ENCODE measurements around the gene SKOR1. TPM values are rescaled to one million over a fixed set of nuclear protein-coding genes. Genes with fewer than 3 reads are reported as not detected.

SKOR1 gene
- total RNA-seq, 1 donor = 0.36 TPM

GRCh38 chr15:67784090-67784781, 41.1 kb upstream of the SKOR1 start:
- H3K4me1 ChIP-seq (ENCODE audit: insufficient read depth, low read length) = no peaks in the 10 kb centered on the region
- H3K27ac ChIP-seq (ENCODE audit: low read depth, low read length) = no peak overlapping the region
- no peaks in the 10 kb centered on the region for H3K9me3 ChIP-seq (ENCODE audit: low read depth, low read length)
- H2AFZ ChIP-seq (ENCODE audit: low read length) = no peak overlapping the region
- H3K4me2 ChIP-seq (ENCODE audit: insufficient read depth, low read length) = no peak overlapping the region
- H3K27me3 ChIP-seq (ENCODE audit: insufficient read depth, low read length) = no peaks in the 10 kb centered on the region
- peaks cover 4% of the 10 kb centered on the region for H4K20me1 ChIP-seq (ENCODE audit: insufficient read depth, low read length)
- TF ChIP-seq CTCF (IDR thresholded peaks at IDR 0.05; ENCODE audit: extremely low read depth, low read depth, low read length) = no peak
- DNase-seq (ENCODE audit: insufficient read length, low spot score, missing footprints) = no peak
- no peaks in the 10 kb centered on the region for H3K36me3 ChIP-seq (ENCODE audit: insufficient read depth, low read length)
- no peaks in the 10 kb centered on the region for H3K79me2 ChIP-seq (ENCODE audit: insufficient read depth, low read length)
- no peak overlapping the region for H3K4me3 ChIP-seq (ENCODE audit: insufficient read depth, low read length)

- no peaks in the 10 kb centered on the region for H3K79me2 ChIP-seq (ENCODE audit: insufficient read depth, low read length)
- no peak overlapping the region for H2AFZ ChIP-seq (ENCODE audit: low read length)
- no peaks in the 10 kb centered on the region for H3K9me3 ChIP-seq (ENCODE audit: low read depth, low read length)
- no peak overlapping the region for H3K4me3 ChIP-seq (ENCODE audit: insufficient read depth, low read length)
- peaks cover 4% of the 10 kb centered on the region for H4K20me1 ChIP-seq (ENCODE audit: insufficient read depth, low read length)
- H3K36me3 ChIP-seq (ENCODE audit: insufficient read depth, low read length) = no peaks in the 10 kb centered on the region
- no peak for DNase-seq (ENCODE audit: insufficient read length, low spot score, missing footprints)
- no peaks in the 10 kb centered on the region for H3K27me3 ChIP-seq (ENCODE audit: insufficient read depth, low read length)
- no peak for TF ChIP-seq CTCF (IDR thresholded peaks at IDR 0.05; ENCODE audit: extremely low read depth, low read depth, low read length)
- H3K27ac ChIP-seq (ENCODE audit: low read depth, low read length) = no peak overlapping the region
- H3K4me1 ChIP-seq (ENCODE audit: insufficient read depth, low read length) = no peaks in the 10 kb centered on the region
- H3K4me2 ChIP-seq (ENCODE audit: insufficient read depth, low read length) = no peak overlapping the region
Measured at GRCh38 chr15:67784856-67785430, 40.4 kb upstream of the SKOR1 start.

GRCh38 chr15:67785431-67785830, 39.9 kb upstream of the SKOR1 start:
- H3K79me2 ChIP-seq (ENCODE audit: insufficient read depth, low read length) = no peaks in the 10 kb centered on the region
- H3K4me2 ChIP-seq (ENCODE audit: insufficient read depth, low read length) = no peak overlapping the region
- no peaks in the 10 kb centered on the region for H3K27me3 ChIP-seq (ENCODE audit: insufficient read depth, low read length)
- no peak overlapping the region for H2AFZ ChIP-seq (ENCODE audit: low read length)
- H4K20me1 ChIP-seq (ENCODE audit: insufficient read depth, low read length) = peaks cover 4% of the 10 kb centered on the region
- H3K36me3 ChIP-seq (ENCODE audit: insufficient read depth, low read length) = no peaks in the 10 kb centered on the region
- H3K4me1 ChIP-seq (ENCODE audit: insufficient read depth, low read length) = no peaks in the 10 kb centered on the region
- no peak overlapping the region for H3K27ac ChIP-seq (ENCODE audit: low read depth, low read length)
- no peak overlapping the region for H3K4me3 ChIP-seq (ENCODE audit: insufficient read depth, low read length)
- no peak for DNase-seq (ENCODE audit: insufficient read length, low spot score, missing footprints)
- no peak for TF ChIP-seq CTCF (IDR thresholded peaks at IDR 0.05; ENCODE audit: extremely low read depth, low read depth, low read length)
- H3K9me3 ChIP-seq (ENCODE audit: low read depth, low read length) = no peaks in the 10 kb centered on the region

GRCh38 chr15:67786646-67787045, 38.7 kb upstream of the SKOR1 start:
- H3K79me2 ChIP-seq (ENCODE audit: insufficient read depth, low read length) = no peaks in the 10 kb centered on the region
- no peak overlapping the region for H3K4me3 ChIP-seq (ENCODE audit: insufficient read depth, low read length)
- H2AFZ ChIP-seq (ENCODE audit: low read length) = no peak overlapping the region
- peaks cover 4% of the 10 kb centered on the region for H4K20me1 ChIP-seq (ENCODE audit: insufficient read depth, low read length)
- no peak for DNase-seq (ENCODE audit: insufficient read length, low spot score, missing footprints)
- H3K27ac ChIP-seq (ENCODE audit: low read depth, low read length) = no peak overlapping the region
- no peaks in the 10 kb centered on the region for H3K9me3 ChIP-seq (ENCODE audit: low read depth, low read length)
- no peaks in the 10 kb centered on the region for H3K27me3 ChIP-seq (ENCODE audit: insufficient read depth, low read length)
- no peak overlapping the region for H3K4me2 ChIP-seq (ENCODE audit: insufficient read depth, low read length)
- no peak for TF ChIP-seq CTCF (IDR thresholded peaks at IDR 0.05; ENCODE audit: extremely low read depth, low read depth, low read length)
- H3K4me1 ChIP-seq (ENCODE audit: insufficient read depth, low read length) = no peaks in the 10 kb centered on the region
- H3K36me3 ChIP-seq (ENCODE audit: insufficient read depth, low read length) = no peaks in the 10 kb centered on the region
